Gastroesophageal sphincter (tissue), 4 donors: ENCODE results near the gene TMEM271. TPM values are rescaled to one million over a fixed set of nuclear protein-coding genes. Genes with fewer than 3 reads are reported as not detected.

Experiments used
- ATAC-seq: fragments of 150-250 bp; one replicate; pipeline ENCODE4 v1.9.1; 2016; ENCODE audit warnings: mild to moderate bottlenecking, moderate library complexity
- H3K27ac ChIP-seq, 4 donors: fragments of 200-600 bp; sonication (generic) in 3 of 4; 1 replicate in 3 of 4; 2 replicates in 1 of 4; pipeline ENCODE4 v1.5.1; 2016 to 2019
- H3K27me3 ChIP-seq: fragments of 200-600 bp; sonication (generic); one replicate; pipeline ENCODE4 v1.5.1; 2019
- H3K36me3 ChIP-seq, 2 donors: fragments of 200-600 bp; sonication (generic); one replicate each; pipeline ENCODE4 v1.5.1; 2019; ENCODE audit warnings: control low read depth in 1 of 2
- H3K4me1 ChIP-seq, 3 donors: fragments of 200-600 bp; sonication (generic); 1 replicate in 2 of 3; 2 replicates in 1 of 3; pipeline ENCODE4 v1.5.1; 2016 to 2019; ENCODE audit warnings: control low read depth in 2 of 3
- H3K4me3 ChIP-seq, 2 donors: fragments of 200-600 bp; sonication (generic); one replicate each; pipeline ENCODE4 v1.5.1; 2019; ENCODE audit warnings: mild to moderate bottlenecking in 1 of 2, moderate library complexity in 1 of 2
- H3K9me3 ChIP-seq, 3 donors: fragments of 200-600 bp; sonication (generic); one replicate each; pipeline ENCODE4 v1.5.1; 2017 to 2019; ENCODE audit warnings: control low read depth in 2 of 3
- CTCF ChIP-seq, 4 experiments: fragments of 200-600 bp in 2 of 4; fragments of 450-650 bp in 2 of 4; sonication (generic) in 1 of 4; IDR thresholded peaks; one replicate each; pipeline ENCODE4 v1.5.1; 2017 to 2019; ENCODE audit warnings: antibody characterized with exemption in 4 of 4, mild to moderate bottlenecking in 2 of 4, moderate library complexity in 2 of 4
- EP300 ChIP-seq: sonication (generic); formaldehyde crosslinking; IDR thresholded peaks from one replicate; pipeline ENCODE4 v1.6.1; 2017; ENCODE audit warnings: antibody characterized with exemption, mild to moderate bottlenecking
- POLR2A ChIP-seq, 2 donors: fragments of 450-650 bp; IDR thresholded peaks; one replicate each; pipeline ENCODE4 v1.6.1; 2017; ENCODE audit warnings: antibody characterized with exemption in 2 of 2, mild to moderate bottlenecking in 2 of 2, moderate library complexity in 1 of 2
- POLR2AphosphoS5 ChIP-seq: sonication (generic); formaldehyde crosslinking; IDR thresholded peaks from one replicate; pipeline ENCODE4 v1.6.1; 2017; ENCODE audit warnings: antibody characterized with exemption
- WGBS, 2 donors: methylation state at CpG; one replicate each; pipeline ENCODE4 v1.1.5; 2018; ENCODE audit warnings: low coverage in 1 of 2; 5-methylcytosine and 5-hydroxymethylcytosine counted together
- total RNA-seq, 4 donors: library from RNA; depleted of rRNA; stranded (reverse); fragments of >200 nt; gene quantifications; one replicate each; pipeline ENCODE4 v1.1.0, GENCODE V29; 2016

The TMEM271 gene
- total RNA-seq, 4 donors from 2014 or later: 0.35 TPM; not detected in 3

- H3K4me1 ChIP-seq: no peaks in the 10 kb centered on the region
- WGBS, 2 donors: 87 to 91% methylated on average over 4 to 8 of the region's 9 CpGs
These were observed 47.3 kb downstream of the TMEM271 start for GRCh38 chr4:528835-529234.

GRCh38 chr4:528296-528695 is 47.8 kb downstream of the TMEM271 start:
- Histone ChIP-seq H3K4me3 (no peak overlapping the region), H3K4me1 (no peaks in the 10 kb centered on the region), H3K27me3 (no peaks in the 10 kb centered on the region), H3K36me3 (peaks cover 0 to 99% of the 10 kb centered on the region in 2 donors), H3K9me3 (no peaks in the 10 kb centered on the region), H3K27ac (no peak overlapping the region)
- 87 to 96% methylated on average over 5 of the region's 10 CpGs for WGBS, 2 donors
- no peak for TF ChIP-seq CTCF (IDR thresholded peaks at IDR 0.05)
- TF ChIP-seq POLR2AphosphoS5: no peak
- TF ChIP-seq EP300: no peak
- no peak for TF ChIP-seq POLR2A (IDR thresholded peaks at IDR 0.05)
- no peak for ATAC-seq

More at GRCh38 chr4:528835-529234, 47.3 kb downstream of the TMEM271 start:
- Histone ChIP-seq H3K4me3 (no peak overlapping the region), H3K27me3 (no peaks in the 10 kb centered on the region), H3K9me3 (no peaks in the 10 kb centered on the region), H3K36me3 (peaks cover 0 to 99% of the 10 kb centered on the region in 2 donors), H3K27ac (no peak overlapping the region)
- no peak for ATAC-seq
- TF ChIP-seq POLR2AphosphoS5: no peak
- no peak for TF ChIP-seq EP300
- TF ChIP-seq CTCF (IDR thresholded peaks at IDR 0.05): no peak
- TF ChIP-seq POLR2A (IDR thresholded peaks at IDR 0.05): no peak

GRCh38 chr4:526971-527460 is 49.1 kb downstream of the TMEM271 start:
- H3K36me3 ChIP-seq: peaks cover 0 to 99% of the 10 kb centered on the region in 2 donors
- H3K4me1 ChIP-seq: no peaks in the 10 kb centered on the region
- H3K9me3 ChIP-seq: no peaks in the 10 kb centered on the region
- no peaks in the 10 kb centered on the region for H3K27me3 ChIP-seq
- no peak overlapping the region for H3K27ac ChIP-seq
- no peak for ATAC-seq
- H3K4me3 ChIP-seq: no peak overlapping the region
- TF ChIP-seq POLR2A (IDR thresholded peaks at IDR 0.05) (no peak), CTCF (IDR thresholded peaks at IDR 0.05) (no peak), EP300 (no peak), POLR2AphosphoS5 (no peak)
- WGBS, 2 donors: 96 to 100% methylated on average over 3 to 10 of the region's 21 CpGs

GRCh38 chr4:526189-526909 is 49.7 kb downstream of the TMEM271 start:
- H3K36me3 ChIP-seq: peaks cover 0 to 99% of the 10 kb centered on the region in 2 donors
- no peaks in the 10 kb centered on the region for H3K9me3 ChIP-seq
- no peaks in the 10 kb centered on the region for H3K4me1 ChIP-seq
- 94 to 100% methylated on average over 2 to 5 of the region's 22 CpGs for WGBS, 2 donors
- H3K27ac ChIP-seq: no peak overlapping the region
- TF ChIP-seq POLR2AphosphoS5 (no peak), EP300 (no peak), POLR2A (IDR thresholded peaks at IDR 0.05) (no peak), CTCF (IDR thresholded peaks at IDR 0.05) (no peak)
- H3K27me3 ChIP-seq: no peaks in the 10 kb centered on the region
- H3K4me3 ChIP-seq: no peak overlapping the region
- ATAC-seq: no peak

- Histone ChIP-seq H3K27me3 (no peaks in the 10 kb centered on the region), H3K4me3 (no peak overlapping the region), H3K4me1 (no peaks in the 10 kb centered on the region), H3K36me3 (peaks cover 0 to 99% of the 10 kb centered on the region in 2 donors), H3K27ac (no peak overlapping the region), H3K9me3 (no peaks in the 10 kb centered on the region)
- no peak for TF ChIP-seq POLR2AphosphoS5
- no peak for TF ChIP-seq POLR2A (IDR thresholded peaks at IDR 0.05)
- no peak for TF ChIP-seq CTCF (IDR thresholded peaks at IDR 0.05)
- no peak for TF ChIP-seq EP300
- 96 to 98% methylated on average over 11 to 14 of the region's 15 CpGs for WGBS, 2 donors
- no peak for ATAC-seq
These were observed 50.4 kb downstream of the TMEM271 start for GRCh38 chr4:525660-526059.
